ENCODE measurements around the gene SH3BGRL3. TPM values are rescaled to one million over a fixed set of nuclear protein-coding genes. Genes with fewer than 3 reads are reported as not detected.

The SH3BGRL3 gene
- total RNA-seq, 1 experiment from 2014 or later = 133 TPM

DNA sequence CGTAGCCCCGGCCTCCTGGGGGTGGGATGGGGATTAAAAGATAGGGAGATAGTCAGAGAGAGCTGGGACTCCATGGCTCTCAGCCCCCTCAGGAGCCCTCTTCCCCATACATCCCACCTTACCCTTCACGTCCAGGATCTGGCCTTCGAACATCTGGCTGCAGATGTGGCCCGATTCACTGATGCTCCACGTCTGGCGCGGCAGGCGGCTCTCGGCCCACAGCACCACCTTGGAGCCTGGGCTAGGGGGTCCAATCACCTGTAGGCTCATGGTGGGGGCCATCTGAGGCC is 42.1 kb downstream of the SH3BGRL3 start:
- Mint-ChIP-seq H3K36me3 (ENCODE audit: insufficient read depth, unreplicated experiment) (peaks cover 26% of the 10 kb centered on the region), H3K27ac (ENCODE audit: low read depth, unreplicated experiment) (no peak overlapping the region), H3K4me1 (ENCODE audit: insufficient read depth, unreplicated experiment) (peaks cover 8% of the 10 kb centered on the region), H3K27me3 (ENCODE audit: insufficient read depth, unreplicated experiment) (no peaks in the 10 kb centered on the region), H3K4me3 (ENCODE audit: unreplicated experiment) (no peak overlapping the region), H3K9me3 (ENCODE audit: unreplicated experiment) (no peaks in the 10 kb centered on the region)
- POLR2A ChIA-PET = interaction anchor here (0.7 to 3.3 kb wide), 7 partner anchors 37 to 372 kb away, joined by 3 to 24 read pairs (median 3); partner anchors contain the start of gene CNKSR1
- no TSS peak for BruUV-seq (replicated peaks)
- intact Hi-C loops (cut with micrococcal nuclease) = loop anchor here (5.0 kb wide), 1 partner anchor 35 kb away; no protein-coding TSS in a partner anchor
- CTCF ChIA-PET = interaction anchor here (0.6 to 4.4 kb wide), 33 partner anchors 8 to 283 kb away, joined by 3 to 51 read pairs (median 4); partner anchors contain the start of genes CEP85, CNKSR1 and SH3BGRL3
- TF ChIP-seq, protein P1, sequence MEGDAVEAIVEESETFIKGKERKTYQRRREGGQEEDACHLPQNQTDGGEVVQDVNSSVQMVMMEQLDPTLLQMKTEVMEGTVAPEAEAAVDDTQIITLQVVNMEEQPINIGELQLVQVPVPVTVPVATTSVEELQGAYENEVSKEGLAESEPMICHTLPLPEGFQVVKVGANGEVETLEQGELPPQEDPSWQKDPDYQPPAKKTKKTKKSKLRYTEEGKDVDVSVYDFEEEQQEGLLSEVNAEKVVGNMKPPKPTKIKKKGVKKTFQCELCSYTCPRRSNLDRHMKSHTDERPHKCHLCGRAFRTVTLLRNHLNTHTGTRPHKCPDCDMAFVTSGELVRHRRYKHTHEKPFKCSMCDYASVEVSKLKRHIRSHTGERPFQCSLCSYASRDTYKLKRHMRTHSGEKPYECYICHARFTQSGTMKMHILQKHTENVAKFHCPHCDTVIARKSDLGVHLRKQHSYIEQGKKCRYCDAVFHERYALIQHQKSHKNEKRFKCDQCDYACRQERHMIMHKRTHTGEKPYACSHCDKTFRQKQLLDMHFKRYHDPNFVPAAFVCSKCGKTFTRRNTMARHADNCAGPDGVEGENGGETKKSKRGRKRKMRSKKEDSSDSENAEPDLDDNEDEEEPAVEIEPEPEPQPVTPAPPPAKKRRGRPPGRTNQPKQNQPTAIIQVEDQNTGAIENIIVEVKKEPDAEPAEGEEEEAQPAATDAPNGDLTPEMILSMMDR (IDR thresholded peaks at IDR 0.05; ENCODE audit: unreplicated experiment) = no peak
- DNase-seq (ENCODE audit: unreplicated experiment) = no peak

DNA sequence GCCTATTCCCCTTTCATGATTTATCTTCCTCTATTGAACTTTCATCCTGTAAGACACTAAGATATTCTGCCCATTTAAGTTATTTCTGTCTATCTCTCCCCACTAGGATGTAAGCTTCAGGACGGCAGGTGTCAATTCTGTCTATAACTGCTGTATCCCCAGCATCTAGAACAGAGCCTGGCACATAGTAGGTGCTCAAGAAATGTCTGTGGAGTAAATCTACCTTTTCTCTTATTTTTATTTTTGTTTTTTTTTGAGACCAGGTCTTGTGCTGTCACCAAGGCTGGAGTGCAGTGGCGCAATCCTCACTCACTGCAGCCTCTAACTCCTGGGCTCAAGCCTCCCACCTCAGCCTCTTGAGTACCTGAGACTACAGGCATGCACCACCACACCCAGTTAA is 43.5 kb downstream of the SH3BGRL3 start:
- Mint-ChIP-seq H3K9me3 (ENCODE audit: unreplicated experiment) (no peaks in the 10 kb centered on the region), H3K36me3 (ENCODE audit: insufficient read depth, unreplicated experiment) (peaks cover 27% of the 10 kb centered on the region), H3K4me3 (ENCODE audit: unreplicated experiment) (no peak overlapping the region), H3K27ac (ENCODE audit: low read depth, unreplicated experiment) (no peak overlapping the region), H3K27me3 (ENCODE audit: insufficient read depth, unreplicated experiment) (no peaks in the 10 kb centered on the region), H3K4me1 (ENCODE audit: insufficient read depth, unreplicated experiment) (peaks cover 8% of the 10 kb centered on the region)
- POLR2A ChIA-PET = interaction anchor here (1.2 kb wide), 1 partner anchor 184 kb away, joined by 3 read pairs; no protein-coding TSS in a partner anchor
- CTCF ChIA-PET = interaction anchor here (0.6 to 4.4 kb wide), 4 partner anchors 25 to 121 kb away, joined by 3 to 51 read pairs (median 4); partner anchors contain the start of gene SH3BGRL3
- TF ChIP-seq, protein P1 (IDR thresholded peaks at IDR 0.05; ENCODE audit: unreplicated experiment) = no peak
- DNase-seq (ENCODE audit: unreplicated experiment) = no peak
- BruUV-seq (replicated peaks) = no TSS peak
- intact Hi-C loops (cut with micrococcal nuclease) = loop anchor here (5.0 kb wide), 1 partner anchor 34 kb away; no protein-coding TSS in a partner anchor

DNA sequence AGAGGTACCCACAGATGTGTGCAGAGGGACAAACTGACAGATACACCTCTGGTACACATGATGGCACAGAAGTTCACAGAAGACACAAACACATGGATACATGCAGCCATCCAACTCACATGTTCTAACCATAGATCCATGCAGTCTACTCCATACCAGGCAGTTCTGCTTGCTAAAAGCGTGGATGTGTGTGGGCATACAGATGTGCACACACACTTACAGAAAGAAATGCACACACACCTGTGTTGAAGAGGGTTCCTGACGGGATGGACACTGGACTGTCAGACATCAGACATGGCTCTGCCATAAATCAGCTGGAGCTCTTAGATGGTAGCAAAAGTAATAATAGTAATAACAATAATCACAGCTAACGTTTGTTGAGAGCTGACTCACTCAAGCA is 44.7 kb downstream of the SH3BGRL3 start:
- no TSS peak for BruUV-seq (replicated peaks)
- H3K4me1 Mint-ChIP-seq (ENCODE audit: insufficient read depth, unreplicated experiment) = peaks cover 8% of the 10 kb centered on the region
- H3K36me3 Mint-ChIP-seq (ENCODE audit: insufficient read depth, unreplicated experiment) = peaks cover 33% of the 10 kb centered on the region
- intact Hi-C loops (cut with micrococcal nuclease) = loop anchor here (5.0 kb wide), 1 partner anchor 33 kb away; no protein-coding TSS in a partner anchor
- ChIA-PET CTCF (interaction anchor here (1.4 kb wide), 1 partner anchor 54 kb away, joined by 5 read pairs; no protein-coding TSS in a partner anchor), POLR2A (no interaction called here)
- no peaks in the 10 kb centered on the region for H3K9me3 Mint-ChIP-seq (ENCODE audit: unreplicated experiment)
- no peak for DNase-seq (ENCODE audit: unreplicated experiment)
- no peaks in the 10 kb centered on the region for H3K27me3 Mint-ChIP-seq (ENCODE audit: insufficient read depth, unreplicated experiment)
- TF ChIP-seq, protein P1 (IDR thresholded peaks at IDR 0.05; ENCODE audit: unreplicated experiment) = no peak
- H3K27ac Mint-ChIP-seq (ENCODE audit: low read depth, unreplicated experiment) = no peak overlapping the region
- no peak overlapping the region for H3K4me3 Mint-ChIP-seq (ENCODE audit: unreplicated experiment)

DNA sequence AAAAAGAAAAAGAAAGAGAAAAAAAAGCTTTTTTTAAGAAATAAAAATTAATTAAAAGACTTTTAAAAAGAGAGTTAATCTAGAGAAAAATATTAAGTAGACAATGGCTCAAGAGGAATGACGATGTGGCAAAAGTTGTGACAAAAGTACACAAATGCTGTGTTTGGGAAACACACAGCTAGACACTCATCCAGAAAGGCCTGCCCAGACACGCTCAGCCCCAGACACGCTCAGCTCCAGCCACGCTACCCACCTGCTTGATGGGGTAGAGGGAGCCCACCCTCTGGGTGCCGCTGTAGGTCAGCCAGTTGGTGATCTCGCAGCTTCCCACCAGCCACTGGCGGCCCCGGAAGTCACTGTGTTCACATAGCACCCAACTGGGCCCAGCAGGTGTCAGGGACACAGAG is 48.1 kb downstream of the SH3BGRL3 start:
- no peak for DNase-seq (ENCODE audit: unreplicated experiment)
- POLR2A ChIA-PET = interaction anchor here (0.5 to 1.1 kb wide), 3 partner anchors 36 to 52 kb away, joined by 3 read pairs; partner anchors contain the start of gene SH3BGRL3
- TF ChIP-seq, protein P1 (IDR thresholded peaks at IDR 0.05; ENCODE audit: unreplicated experiment) = no peak
- peaks cover 28% of the 10 kb centered on the region for H3K36me3 Mint-ChIP-seq (ENCODE audit: insufficient read depth, unreplicated experiment)
- H3K27ac Mint-ChIP-seq (ENCODE audit: low read depth, unreplicated experiment) = no peak overlapping the region
- H3K27me3 Mint-ChIP-seq (ENCODE audit: insufficient read depth, unreplicated experiment) = no peaks in the 10 kb centered on the region
- H3K4me1 Mint-ChIP-seq (ENCODE audit: insufficient read depth, unreplicated experiment) = peaks cover 7% of the 10 kb centered on the region
- CTCF ChIA-PET = interaction anchor here (1.2 kb wide), 1 partner anchor 34 kb away, joined by 4 read pairs; no protein-coding TSS in a partner anchor
- H3K4me3 Mint-ChIP-seq (ENCODE audit: unreplicated experiment) = no peak overlapping the region
- no TSS peak for BruUV-seq (replicated peaks)
- intact Hi-C loops (cut with micrococcal nuclease) = no loop called here
- no peaks in the 10 kb centered on the region for H3K9me3 Mint-ChIP-seq (ENCODE audit: unreplicated experiment)
